H1 (cell line): ENCODE results near the gene TMCC1.
"Not testable (repeated sequence)": the region's sequence is repeated elsewhere in the genome, so short reads cannot be mapped to it uniquely, and the experiment has no call there.

Source experiments
- HDAC2 ChIP-seq, 2 experiments: fragments of 300-600 bp in 1 of 2; sonication (generic) in 1 of 2; IDR thresholded peaks; 2 replicates each; pipeline ENCODE4 v1.6.1; 2011 to 2012; ENCODE audit warnings: low read depth in 2 of 2, low read length in 2 of 2, mild to moderate bottlenecking in 2 of 2, moderate library complexity in 2 of 2, borderline replicate concordance in 1 of 2, inconsistent platforms in 1 of 2
- POLR2AphosphoS5 ChIP-seq: IDR thresholded peaks from 2 replicates; pipeline ENCODE4 v1.6.1; 2011; ENCODE audit warnings: low read depth, low read length
- RXRA ChIP-seq: IDR thresholded peaks from 2 replicates; pipeline ENCODE4 v1.6.1; 2011; ENCODE audit warnings: low read depth, mild to moderate bottlenecking, low read length, moderate library complexity; ENCODE audit not compliant: insufficient read depth
- SAP30 ChIP-seq: fragments of 300-600 bp; sonication (generic); IDR thresholded peaks from 2 replicates; pipeline ENCODE4 v1.7.1; 2012; ENCODE audit warnings: low read length, moderate library complexity, mild to moderate bottlenecking, inconsistent platforms; ENCODE audit not compliant: insufficient read depth, insufficient replicate concordance
- SIN3A ChIP-seq, 2 experiments: IDR thresholded peaks in 1 of 2; conservative IDR thresholded peaks in 1 of 2; 2 replicates each; pipeline ENCODE4 v1.6.1; 2011 to 2012; ENCODE audit warnings: low read length in 2 of 2, improper control_type of control experiment in 1 of 2, low read depth in 1 of 2, mild to moderate bottlenecking in 1 of 2
- SRF ChIP-seq: IDR thresholded peaks from 2 replicates; pipeline ENCODE4 v1.6.1; 2011; ENCODE audit warnings: mild to moderate bottlenecking, low read depth, low read length, moderate library complexity
- YY1 ChIP-seq: IDR thresholded peaks from 2 replicates; pipeline ENCODE4 v1.6.1; 2011; ENCODE audit warnings: low read depth, mild to moderate bottlenecking, low read length
- TF ChIP-seq, protein P1 (sequence below), 3 experiments: IDR thresholded peaks; 1 replicate in 2 of 3; 2 replicates in 1 of 3; pipeline versions ENCODE4 v1.5.1 to v1.6.1; 2011; ENCODE audit warnings: low read length in 3 of 3, mild to moderate bottlenecking in 3 of 3, inconsistent platforms in 2 of 3, low read depth in 1 of 3, moderate library complexity in 1 of 3; ENCODE audit not compliant: insufficient read depth in 1 of 3; ENCODE audit errors: control extremely low read depth in 1 of 3

DNA sequence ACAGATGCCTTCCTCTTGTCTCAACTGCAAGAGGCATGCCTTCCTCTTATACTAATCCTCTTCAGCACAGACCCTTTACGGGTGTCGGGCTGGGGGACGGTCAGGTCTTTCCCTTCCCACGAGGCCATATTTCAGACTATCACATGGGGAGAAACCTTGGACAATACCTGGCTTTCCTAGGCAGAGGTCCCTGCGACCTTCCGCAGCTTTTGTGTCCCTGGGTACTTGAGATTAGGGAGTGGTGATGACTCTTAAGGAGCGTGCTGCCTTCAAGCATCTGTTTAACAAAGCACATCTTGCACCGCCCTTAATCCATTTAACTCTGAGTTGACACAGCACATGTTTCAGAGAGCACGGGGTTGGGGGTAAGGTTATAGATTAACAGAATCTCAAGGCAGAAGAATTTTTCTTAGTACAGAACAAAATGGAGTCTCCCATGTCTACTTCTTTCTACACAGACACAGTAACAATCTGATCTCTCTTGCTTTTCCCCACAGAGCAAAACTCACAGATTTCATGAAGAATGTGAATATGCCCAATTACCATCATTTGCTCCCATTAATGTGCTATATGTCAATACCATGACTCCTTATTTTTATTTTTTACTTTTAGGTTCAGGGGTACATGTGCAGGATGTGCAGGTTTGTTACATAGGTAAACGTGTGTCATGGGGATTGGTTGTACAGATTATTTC is 251.8 kb downstream of the TMCC1 start:
- not testable (repeated sequence) for TF ChIP-seq RXRA; SRF; SIN3A (conservative IDR thresholded peaks at IDR 0.05 in 1 of 2, IDR thresholded peaks at IDR 0.05 in 1 of 2; ENCODE audit: low read depth in 1 of 2, low read length in 2 of 2); HDAC2 (IDR thresholded peaks at IDR 0.05; ENCODE audit: borderline replicate concordance in 1 of 2, low read depth in 2 of 2, low read length in 2 of 2); YY1; POLR2AphosphoS5; SAP30
- TF ChIP-seq, protein P1, sequence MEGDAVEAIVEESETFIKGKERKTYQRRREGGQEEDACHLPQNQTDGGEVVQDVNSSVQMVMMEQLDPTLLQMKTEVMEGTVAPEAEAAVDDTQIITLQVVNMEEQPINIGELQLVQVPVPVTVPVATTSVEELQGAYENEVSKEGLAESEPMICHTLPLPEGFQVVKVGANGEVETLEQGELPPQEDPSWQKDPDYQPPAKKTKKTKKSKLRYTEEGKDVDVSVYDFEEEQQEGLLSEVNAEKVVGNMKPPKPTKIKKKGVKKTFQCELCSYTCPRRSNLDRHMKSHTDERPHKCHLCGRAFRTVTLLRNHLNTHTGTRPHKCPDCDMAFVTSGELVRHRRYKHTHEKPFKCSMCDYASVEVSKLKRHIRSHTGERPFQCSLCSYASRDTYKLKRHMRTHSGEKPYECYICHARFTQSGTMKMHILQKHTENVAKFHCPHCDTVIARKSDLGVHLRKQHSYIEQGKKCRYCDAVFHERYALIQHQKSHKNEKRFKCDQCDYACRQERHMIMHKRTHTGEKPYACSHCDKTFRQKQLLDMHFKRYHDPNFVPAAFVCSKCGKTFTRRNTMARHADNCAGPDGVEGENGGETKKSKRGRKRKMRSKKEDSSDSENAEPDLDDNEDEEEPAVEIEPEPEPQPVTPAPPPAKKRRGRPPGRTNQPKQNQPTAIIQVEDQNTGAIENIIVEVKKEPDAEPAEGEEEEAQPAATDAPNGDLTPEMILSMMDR (IDR thresholded peaks at IDR 0.05; ENCODE audit: control extremely low read depth in 1 of 3, insufficient read depth in 1 of 3, low read depth in 1 of 3, low read length in 3 of 3), result not testable (repeated sequence)
